ENCODE measurements around the gene ZBTB32. TPM values are rescaled to one million over a fixed set of nuclear protein-coding genes. Genes with fewer than 3 reads are reported as not detected.

ZBTB32 gene
- total RNA-seq, 2 donors from 2014 or later = not detected

GRCh38 chr19:35669566-35669965 lies 34.8 kb upstream of the ZBTB32 start:
- no peak for TF ChIP-seq CTCF (conservative IDR thresholded peaks at IDR 0.05)
- H3K9me3 ChIP-seq (ENCODE audit: control insufficient read depth, low read length) = no peaks in the 10 kb centered on the region
- no peaks in the 10 kb centered on the region for H3K36me3 ChIP-seq (ENCODE audit: control insufficient read depth, insufficient read depth, low read length)
- Mint-ChIP-seq H3K9me3 (no peaks in the 10 kb centered on the region), H3K27me3 (ENCODE audit: insufficient read depth) (peaks cover 43% of the 10 kb centered on the region), H3K4me1 (peaks cover 2% of the 10 kb centered on the region), H3K4me3 (no peak overlapping the region), H3K36me3 (ENCODE audit: low read depth) (peaks cover 8% of the 10 kb centered on the region), H3K27ac (no peak overlapping the region)
- WGBS, 2 experiments (ENCODE audit: insufficient coverage in 1 of 2, insufficient read length in 1 of 2) = 77 to 83% methylated on average over 2 to 6 of the region's 6 CpGs
- H3K27ac ChIP-seq (ENCODE audit: low read depth, low read length) = no peak overlapping the region
- H3K4me3 ChIP-seq (ENCODE audit: low read length) = no peak overlapping the region
- no peak overlapping the region for H3K9ac ChIP-seq (ENCODE audit: extremely low read depth, low read length, poor library complexity, severe bottlenecking)
- no peaks in the 10 kb centered on the region for H3K4me1 ChIP-seq (ENCODE audit: control insufficient read depth, insufficient read depth, low read length)
- H3K27me3 ChIP-seq (ENCODE audit: control insufficient read depth, insufficient read depth, low read length, poor library complexity, severe bottlenecking) = peaks cover 22% of the 10 kb centered on the region
- DNase-seq = no peak

- Mint-ChIP-seq H3K27me3 (ENCODE audit: insufficient read depth) (peaks cover 44% of the 10 kb centered on the region), H3K36me3 (ENCODE audit: low read depth) (peaks cover 6% of the 10 kb centered on the region)
Observed at GRCh38 chr19:35669974-35670373, 34.4 kb upstream of the ZBTB32 start.

GRCh38 chr19:35670686-35671085 lies 33.7 kb upstream of the ZBTB32 start:
- Histone ChIP-seq H3K9ac (ENCODE audit: extremely low read depth, low read length, poor library complexity, severe bottlenecking) (no peak overlapping the region), H3K36me3 (ENCODE audit: control insufficient read depth, insufficient read depth, low read length) (no peaks in the 10 kb centered on the region), H3K27ac (ENCODE audit: low read depth, low read length) (no peak overlapping the region), H3K9me3 (ENCODE audit: control insufficient read depth, low read length) (no peaks in the 10 kb centered on the region), H3K4me1 (ENCODE audit: control insufficient read depth, insufficient read depth, low read length) (no peaks in the 10 kb centered on the region), H3K27me3 (ENCODE audit: control insufficient read depth, insufficient read depth, low read length, poor library complexity, severe bottlenecking) (peaks cover 22% of the 10 kb centered on the region), H3K4me3 (ENCODE audit: low read length) (no peak overlapping the region)
- no peaks in the 10 kb centered on the region for H3K9me3 Mint-ChIP-seq
- no peak overlapping the region for H3K27ac Mint-ChIP-seq
- peaks cover 2% of the 10 kb centered on the region for H3K36me3 Mint-ChIP-seq (ENCODE audit: low read depth)
- TF ChIP-seq CTCF (conservative IDR thresholded peaks at IDR 0.05) = no peak
- H3K4me1 Mint-ChIP-seq = peaks cover 2% of the 10 kb centered on the region
- DNase-seq = no peak
- WGBS, 2 experiments (ENCODE audit: insufficient coverage in 1 of 2, insufficient read length in 1 of 2) = 96 to 100% methylated on average over 1 of the region's 1 CpG
- H3K27me3 Mint-ChIP-seq (ENCODE audit: insufficient read depth) = peaks cover 46% of the 10 kb centered on the region
- no peak overlapping the region for H3K4me3 Mint-ChIP-seq

More at GRCh38 chr19:35669974-35670373, 34.4 kb upstream of the ZBTB32 start:
- H3K4me3 ChIP-seq (ENCODE audit: low read length) = no peak overlapping the region
- H3K4me1 ChIP-seq (ENCODE audit: control insufficient read depth, insufficient read depth, low read length) = no peaks in the 10 kb centered on the region
- H3K9ac ChIP-seq (ENCODE audit: extremely low read depth, low read length, poor library complexity, severe bottlenecking) = no peak overlapping the region
- H3K36me3 ChIP-seq (ENCODE audit: control insufficient read depth, insufficient read depth, low read length) = no peaks in the 10 kb centered on the region
- TF ChIP-seq CTCF (conservative IDR thresholded peaks at IDR 0.05) = no peak
- Mint-ChIP-seq H3K9me3 (no peaks in the 10 kb centered on the region), H3K4me1 (peaks cover 2% of the 10 kb centered on the region), H3K27ac (no peak overlapping the region), H3K4me3 (no peak overlapping the region)
- H3K27ac ChIP-seq (ENCODE audit: low read depth, low read length) = no peak overlapping the region
- 67 to 70% methylated on average over 4 of the region's 4 CpGs for WGBS, 2 experiments (ENCODE audit: insufficient coverage in 1 of 2, insufficient read length in 1 of 2)
- H3K9me3 ChIP-seq (ENCODE audit: control insufficient read depth, low read length) = no peaks in the 10 kb centered on the region
- no peak for DNase-seq
- H3K27me3 ChIP-seq (ENCODE audit: control insufficient read depth, insufficient read depth, low read length, poor library complexity, severe bottlenecking) = peaks cover 22% of the 10 kb centered on the region
